IPS DF 4.7 (cell line): Measurements from ENCODE around the gene SUPT20H.
"Not testable (repeated sequence)": the region's sequence is repeated elsewhere in the genome, so short reads cannot be mapped to it uniquely, and the experiment has no call there.

Experiments used
- DNase-seq: peaks from one replicate; pipeline ENCODE4 v3.0.0-alpha.2; 2013; ENCODE audit warnings: low spot score; ENCODE audit errors: extremely low read depth

The SUPT20H gene

GRCh38 chr13:37070145-37070695 is 10.7 kb upstream of the SUPT20H start:
- DNase-seq: no peak

DNA sequence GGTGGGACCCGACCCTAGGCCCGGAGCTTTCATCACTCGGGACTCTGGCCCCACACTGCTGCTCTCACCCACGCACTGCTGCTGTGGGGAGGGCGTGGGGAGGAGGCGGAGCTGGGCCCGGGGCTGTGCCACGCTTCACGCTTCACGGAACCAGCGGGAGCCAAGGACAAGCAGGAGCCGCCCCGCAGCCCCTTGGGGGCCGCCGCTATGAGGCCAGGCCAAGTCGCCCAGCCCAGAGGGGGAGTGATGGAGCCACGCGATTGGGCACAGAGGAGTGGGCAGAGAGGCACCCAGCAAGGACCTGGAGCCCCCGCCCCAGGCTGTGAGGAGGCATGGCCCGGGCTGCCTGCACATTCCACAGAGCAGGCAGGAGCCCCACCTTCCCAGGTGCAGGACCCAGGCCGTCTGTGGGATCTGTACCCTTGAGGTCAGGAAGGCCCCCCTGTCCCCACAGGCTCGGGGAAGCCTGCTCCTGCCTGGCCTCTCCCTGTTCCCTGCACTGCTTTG is 10.2 kb upstream of the SUPT20H start:
- no peak for DNase-seq

DNA sequence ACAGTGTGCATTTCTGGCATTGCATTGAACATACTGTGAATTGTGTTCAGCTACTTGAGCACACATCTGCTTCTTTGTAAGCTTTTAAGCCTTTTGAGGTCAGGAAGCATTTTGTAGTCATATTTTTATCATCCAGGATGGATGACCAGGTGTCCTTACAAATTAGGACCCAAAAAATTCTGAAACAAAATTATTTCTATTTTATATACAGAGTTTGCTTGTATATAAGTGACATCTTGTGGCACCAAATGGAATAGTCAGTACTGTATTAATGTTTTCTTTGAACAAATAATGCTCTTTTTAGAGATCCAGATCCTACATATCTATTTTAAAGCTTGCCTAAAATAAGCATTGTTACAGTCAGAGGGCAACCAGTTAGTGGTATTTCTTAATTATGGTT is 9.5 kb upstream of the SUPT20H start:
- DNase-seq: no peak

DNA sequence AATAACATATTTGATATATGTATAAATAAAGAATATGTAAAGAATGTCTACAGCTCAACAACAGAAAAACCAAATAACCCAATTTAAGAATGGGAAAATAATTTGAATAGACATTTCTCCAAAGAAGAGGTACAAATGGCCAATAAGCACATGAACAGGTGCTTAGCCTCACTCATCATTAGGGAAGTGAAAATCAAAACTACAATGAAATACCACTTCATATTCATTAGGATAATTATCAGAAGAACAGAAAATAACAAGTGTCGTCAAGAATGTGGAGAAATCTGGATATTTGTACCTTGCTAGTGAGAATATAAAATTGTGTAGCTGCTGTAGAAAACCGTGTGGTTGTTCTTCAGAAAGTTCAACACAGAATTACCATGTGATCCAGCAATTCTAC is 8.4 kb upstream of the SUPT20H start:
- no peak for DNase-seq

- DNase-seq: no peak
Measured at GRCh38 chr13:37065890-37066526, 6.5 kb upstream of the SUPT20H start.

DNA sequence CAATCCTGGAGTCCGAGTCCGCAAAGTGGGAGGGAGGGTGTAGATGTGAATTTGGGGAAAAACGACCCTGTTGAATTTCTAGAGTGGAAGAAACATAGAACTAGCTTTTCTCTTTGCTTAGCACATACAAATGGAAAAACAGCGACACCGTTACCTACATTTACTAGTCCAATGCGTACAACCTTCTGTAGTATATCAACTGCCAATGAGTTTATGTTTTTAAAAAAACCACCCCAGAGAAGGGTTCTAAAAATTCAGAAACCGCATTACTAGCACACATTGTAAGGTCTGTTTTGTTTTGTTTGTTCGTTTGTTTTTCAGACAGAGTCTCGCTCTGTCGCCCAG is 332 bp upstream of the SUPT20H start:
- DNase-seq: no peak

- not testable (repeated sequence) for DNase-seq
Measured at GRCh38 chr13:37056228-37056627, 3.3 kb downstream of the SUPT20H start.

GRCh38 chr13:37053111-37053510 is 6.4 kb downstream of the SUPT20H start:
- DNase-seq: not testable (repeated sequence)

- no peak for DNase-seq
Measured at GRCh38 chr13:37049810-37050209, 9.7 kb downstream of the SUPT20H start.

- no peak for DNase-seq
Measured at GRCh38 chr13:37047846-37048245, 11.6 kb downstream of the SUPT20H start.

GRCh38 chr13:37047032-37047431 is 12.5 kb downstream of the SUPT20H start:
- DNase-seq: no peak

DNA sequence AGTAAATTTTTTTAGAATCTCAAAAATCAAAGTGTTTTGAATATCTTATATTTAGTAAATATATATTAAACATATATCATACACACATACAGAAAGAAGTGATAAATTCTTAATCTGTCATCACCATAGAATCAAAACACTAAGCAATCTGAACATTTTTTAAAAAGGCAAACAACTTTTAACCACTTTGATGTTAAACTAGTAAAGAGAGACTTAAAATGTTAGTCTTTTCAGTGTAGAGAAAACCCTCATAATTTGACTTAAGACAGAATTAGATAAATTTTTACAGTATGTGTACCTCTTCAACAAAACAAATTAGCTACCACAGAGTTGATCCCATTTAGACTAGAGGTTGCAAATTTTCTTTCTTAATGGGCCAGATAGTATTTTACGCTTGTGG is 13.4 kb downstream of the SUPT20H start:
- DNase-seq: no peak

DNA sequence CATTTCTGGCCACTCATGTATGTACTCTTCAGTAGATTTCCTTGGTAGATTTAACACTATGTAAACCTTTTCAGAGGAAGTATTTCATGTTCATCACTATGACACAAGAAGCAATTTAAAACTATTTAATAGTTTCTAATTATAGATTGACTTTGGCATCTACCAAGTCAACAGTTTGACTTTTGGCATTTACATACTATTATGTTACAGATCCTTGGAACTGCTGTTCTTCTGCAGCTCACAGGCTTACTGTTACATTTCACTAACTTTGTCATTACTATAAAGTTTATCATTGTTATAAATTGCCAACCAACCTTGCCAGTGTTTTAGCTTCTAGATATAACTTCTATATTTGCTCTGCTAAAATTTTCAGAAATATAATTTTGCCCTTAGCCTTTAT is 18.7 kb downstream of the SUPT20H start:
- DNase-seq: no peak

- DNase-seq: no peak
Measured at GRCh38 chr13:37039896-37040295, 19.6 kb downstream of the SUPT20H start.

DNA sequence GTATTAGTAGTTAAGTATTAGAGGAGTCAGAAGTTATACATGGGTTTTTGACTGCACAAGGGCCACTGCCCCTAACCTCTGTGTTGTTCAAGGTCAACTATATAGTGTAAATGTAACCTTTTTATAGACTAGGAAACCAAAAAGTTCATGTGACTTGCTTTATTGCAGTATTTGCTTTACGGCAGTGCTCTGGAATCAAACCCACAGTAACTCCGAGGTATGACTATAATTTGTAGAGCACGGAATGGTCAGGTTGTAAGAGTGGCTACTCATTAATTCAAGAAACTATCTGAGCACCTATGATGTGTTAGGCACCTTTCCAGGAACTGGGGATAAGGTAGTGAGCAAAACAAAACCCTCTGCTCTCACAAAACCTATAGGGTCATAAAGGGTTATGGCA is 22.2 kb downstream of the SUPT20H start:
- no peak for DNase-seq

DNA sequence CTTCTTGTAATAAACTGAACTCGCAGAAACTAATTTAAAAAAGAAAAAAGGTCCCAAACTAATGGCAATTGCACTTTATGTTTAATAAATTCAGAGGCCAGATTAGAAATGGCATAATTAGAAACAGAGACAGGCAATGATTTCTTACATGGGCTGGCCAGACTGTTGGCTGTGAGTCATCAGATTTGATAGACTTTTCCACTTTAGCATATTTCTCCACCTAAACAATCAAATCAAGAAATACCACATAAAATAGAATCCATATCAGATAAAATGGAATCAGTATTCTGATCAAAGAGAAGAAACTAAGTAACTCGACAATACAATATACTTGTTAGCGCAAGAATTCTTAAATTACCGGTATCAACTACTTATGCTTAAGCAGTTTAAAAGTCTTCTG is 29.9 kb downstream of the SUPT20H start:
- DNase-seq: no peak

DNA sequence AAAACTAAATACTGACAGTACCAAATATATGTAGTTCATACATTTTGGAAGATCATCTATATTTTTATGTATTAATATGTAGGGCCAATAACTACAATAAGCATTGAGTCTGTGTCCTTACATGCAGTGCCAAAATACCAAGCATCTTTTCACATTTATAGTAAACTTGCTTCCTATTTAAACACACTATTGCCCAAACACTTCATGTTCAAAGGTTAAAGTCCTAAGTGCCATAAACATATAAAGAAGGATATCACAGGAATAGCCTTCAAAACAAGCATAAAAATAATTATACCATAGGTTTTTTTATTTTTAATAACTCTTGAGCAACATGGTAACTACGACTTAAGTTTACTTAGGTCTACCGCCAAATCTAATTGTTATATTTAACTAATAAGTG is 31.8 kb downstream of the SUPT20H start:
- no peak for DNase-seq

- DNase-seq: no peak
Measured at GRCh38 chr13:37026771-37027170, 32.7 kb downstream of the SUPT20H start.

- no peak for DNase-seq
Measured at GRCh38 chr13:37023871-37024270, 35.6 kb downstream of the SUPT20H start.

DNA sequence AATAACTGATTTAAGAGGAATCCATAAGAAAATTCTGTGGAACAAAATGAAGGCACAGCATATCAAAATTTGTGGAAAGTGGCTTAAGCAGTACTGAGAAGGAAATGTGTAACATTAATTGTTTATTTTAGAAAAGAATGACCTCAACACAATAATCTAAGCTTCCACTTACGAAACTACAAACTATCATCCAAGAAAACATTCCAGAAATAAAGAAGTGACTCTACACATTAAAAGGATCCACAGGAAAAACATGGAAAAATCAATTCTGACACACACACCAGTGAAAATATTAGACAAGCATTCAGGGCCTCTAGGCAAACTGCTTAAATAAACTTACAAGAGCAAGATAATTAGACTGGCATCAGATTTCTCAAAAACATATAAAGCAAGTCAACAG is 44.9 kb downstream of the SUPT20H start:
- no peak for DNase-seq

GRCh38 chr13:37011788-37012187 is 47.7 kb downstream of the SUPT20H start:
- no peak for DNase-seq

GRCh38 chr13:37011002-37011401 is 48.5 kb downstream of the SUPT20H start:
- DNase-seq: no peak

- no peak for DNase-seq
Measured at GRCh38 chr13:37010424-37010823, 49.1 kb downstream of the SUPT20H start.

DNA sequence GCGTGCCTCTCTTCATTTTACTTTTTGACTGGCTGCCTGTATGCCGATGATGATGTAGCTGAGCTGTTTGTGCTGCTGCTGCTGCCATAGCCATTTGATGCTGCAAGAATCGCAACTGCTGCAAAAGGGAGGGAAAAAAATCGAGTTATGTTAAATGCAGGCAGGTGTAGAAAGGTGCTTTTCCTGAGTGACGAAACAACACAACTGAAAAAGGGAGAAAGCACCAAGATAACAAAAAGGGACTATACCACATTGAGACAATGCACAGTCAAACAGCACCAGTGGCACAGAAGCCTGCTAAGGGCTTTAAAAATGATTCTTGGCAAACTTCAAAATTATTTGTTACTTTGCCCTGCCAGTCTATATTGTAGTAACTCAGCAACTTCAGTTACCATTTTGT is 49.8 kb downstream of the SUPT20H start:
- DNase-seq: no peak
